ENCODE results near the gene DLG5. TPM values are rescaled to one million over a fixed set of nuclear protein-coding genes. Genes with fewer than 3 reads are reported as not detected.

Gene DLG5
- total and polyA plus RNA-seq, 10 of the 15 experiments (the other 5 are each of a cell fraction or from before 2014, with no cell fraction given): 0.18 to 6.6 (median 2.7) TPM

DNA sequence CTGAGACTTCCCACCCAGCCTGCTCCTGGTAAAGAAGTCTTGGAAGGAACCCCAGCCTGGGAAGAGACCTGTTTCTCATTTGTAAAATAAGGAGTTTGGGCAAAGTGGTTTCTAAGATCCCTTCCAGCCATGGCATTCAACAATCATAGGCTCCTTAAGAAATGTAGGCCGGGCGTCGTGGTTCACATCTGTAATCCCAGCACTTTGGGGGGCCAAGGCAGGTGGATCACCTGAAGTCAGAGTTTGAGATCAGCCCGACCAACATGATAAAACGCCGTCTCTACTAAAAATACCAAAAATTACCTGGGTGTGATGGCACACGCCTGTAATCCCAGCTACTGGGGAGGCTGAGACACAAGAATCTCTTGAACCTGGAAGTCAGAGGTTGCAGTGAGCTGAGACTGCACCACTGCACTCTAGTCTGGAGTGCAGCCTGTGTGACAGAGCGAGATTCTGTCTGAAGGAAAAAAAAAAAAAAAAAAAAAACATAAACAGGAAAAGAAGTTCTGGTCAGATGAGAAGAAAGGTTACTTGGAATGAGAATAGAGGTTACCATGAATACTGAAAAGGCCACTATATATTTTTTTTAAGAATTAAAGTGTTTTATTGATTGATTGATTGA lies 15.9 kb downstream of the DLG5 start:
- SMC1A ChIA-PET (ENCODE audit: uncharacterized antibody, unreplicated experiment): no interaction called here
- TF ChIP-seq, protein P1, sequence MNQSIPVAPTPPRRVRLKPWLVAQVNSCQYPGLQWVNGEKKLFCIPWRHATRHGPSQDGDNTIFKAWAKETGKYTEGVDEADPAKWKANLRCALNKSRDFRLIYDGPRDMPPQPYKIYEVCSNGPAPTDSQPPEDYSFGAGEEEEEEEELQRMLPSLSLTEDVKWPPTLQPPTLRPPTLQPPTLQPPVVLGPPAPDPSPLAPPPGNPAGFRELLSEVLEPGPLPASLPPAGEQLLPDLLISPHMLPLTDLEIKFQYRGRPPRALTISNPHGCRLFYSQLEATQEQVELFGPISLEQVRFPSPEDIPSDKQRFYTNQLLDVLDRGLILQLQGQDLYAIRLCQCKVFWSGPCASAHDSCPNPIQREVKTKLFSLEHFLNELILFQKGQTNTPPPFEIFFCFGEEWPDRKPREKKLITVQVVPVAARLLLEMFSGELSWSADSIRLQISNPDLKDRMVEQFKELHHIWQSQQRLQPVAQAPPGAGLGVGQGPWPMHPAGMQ (IDR thresholded peaks at IDR 0.05; ENCODE audit: borderline replicate concordance): no peak
- no peak for TF ChIP-seq STAT1 (conservative IDR thresholded peaks at IDR 0.05)
- TF ChIP-seq, protein P2, sequence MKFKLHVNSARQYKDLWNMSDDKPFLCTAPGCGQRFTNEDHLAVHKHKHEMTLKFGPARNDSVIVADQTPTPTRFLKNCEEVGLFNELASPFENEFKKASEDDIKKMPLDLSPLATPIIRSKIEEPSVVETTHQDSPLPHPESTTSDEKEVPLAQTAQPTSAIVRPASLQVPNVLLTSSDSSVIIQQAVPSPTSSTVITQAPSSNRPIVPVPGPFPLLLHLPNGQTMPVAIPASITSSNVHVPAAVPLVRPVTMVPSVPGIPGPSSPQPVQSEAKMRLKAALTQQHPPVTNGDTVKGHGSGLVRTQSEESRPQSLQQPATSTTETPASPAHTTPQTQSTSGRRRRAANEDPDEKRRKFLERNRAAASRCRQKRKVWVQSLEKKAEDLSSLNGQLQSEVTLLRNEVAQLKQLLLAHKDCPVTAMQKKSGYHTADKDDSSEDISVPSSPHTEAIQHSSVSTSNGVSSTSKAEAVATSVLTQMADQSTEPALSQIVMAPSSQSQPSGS (IDR thresholded peaks at IDR 0.05; ENCODE audit: low read length): no peak
- TF ChIP-seq, protein P3, sequence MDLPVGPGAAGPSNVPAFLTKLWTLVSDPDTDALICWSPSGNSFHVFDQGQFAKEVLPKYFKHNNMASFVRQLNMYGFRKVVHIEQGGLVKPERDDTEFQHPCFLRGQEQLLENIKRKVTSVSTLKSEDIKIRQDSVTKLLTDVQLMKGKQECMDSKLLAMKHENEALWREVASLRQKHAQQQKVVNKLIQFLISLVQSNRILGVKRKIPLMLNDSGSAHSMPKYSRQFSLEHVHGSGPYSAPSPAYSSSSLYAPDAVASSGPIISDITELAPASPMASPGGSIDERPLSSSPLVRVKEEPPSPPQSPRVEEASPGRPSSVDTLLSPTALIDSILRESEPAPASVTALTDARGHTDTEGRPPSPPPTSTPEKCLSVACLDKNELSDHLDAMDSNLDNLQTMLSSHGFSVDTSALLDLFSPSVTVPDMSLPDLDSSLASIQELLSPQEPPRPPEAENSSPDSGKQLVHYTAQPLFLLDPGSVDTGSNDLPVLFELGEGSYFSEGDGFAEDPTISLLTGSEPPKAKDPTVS (IDR thresholded peaks at IDR 0.05; ENCODE audit: low read depth, low read length): no peak
- TF ChIP-seq, protein P4, sequence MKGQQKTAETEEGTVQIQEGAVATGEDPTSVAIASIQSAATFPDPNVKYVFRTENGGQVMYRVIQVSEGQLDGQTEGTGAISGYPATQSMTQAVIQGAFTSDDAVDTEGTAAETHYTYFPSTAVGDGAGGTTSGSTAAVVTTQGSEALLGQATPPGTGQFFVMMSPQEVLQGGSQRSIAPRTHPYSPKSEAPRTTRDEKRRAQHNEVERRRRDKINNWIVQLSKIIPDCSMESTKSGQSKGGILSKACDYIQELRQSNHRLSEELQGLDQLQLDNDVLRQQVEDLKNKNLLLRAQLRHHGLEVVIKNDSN (IDR thresholded peaks at IDR 0.05; ENCODE audit: borderline replicate concordance, extremely low read length, insufficient read depth, low read depth, low read length): no peak
- no peak for TF ChIP-seq FOXK2 (IDR thresholded peaks at IDR 0.05)
- no peak for TF ChIP-seq SMARCA5 (IDR thresholded peaks at IDR 0.05)
- no peak for TF ChIP-seq RB1 (IDR thresholded peaks at IDR 0.05; ENCODE audit: borderline replicate concordance)
- TF ChIP-seq MYB (IDR thresholded peaks at IDR 0.05; ENCODE audit: borderline replicate concordance, low read depth, low read length): no peak
- no peak for ATAC-seq
- no peak overlapping the region for H3K4me3 ChIP-seq
- H2AFZ ChIP-seq (ENCODE audit: control insufficient read depth, low read depth, low read length): no peak overlapping the region
- BruUV-seq (replicated peaks): no TSS peak
- H3K9me3 ChIP-seq (replicated peaks; ENCODE audit: control insufficient read depth, insufficient read depth, low read length): no peaks in the 10 kb centered on the region
- 64% methylated on average over 8 of the region's 8 CpGs for WGBS (ENCODE audit: insufficient coverage, insufficient replicate concordance, low lambda C conversion rate, missing lambda C conversion rate)
- no peak overlapping the region for H3K9ac ChIP-seq (ENCODE audit: control insufficient read depth, insufficient read depth, low read length)
- in situ Hi-C loops (cut with MboI) (no loop called here), intact Hi-C loops (cut with micrococcal nuclease; ENCODE audit: unreplicated experiment) (no loop called here)
- POLR2A ChIA-PET: interaction anchor here (1.5 kb wide), 1 partner anchor 10 kb away, joined by 3 read pairs; no protein-coding TSS in a partner anchor
- no peaks in the 10 kb centered on the region for H3K79me2 ChIP-seq (ENCODE audit: control insufficient read depth, insufficient read depth, low read length)
- FAIRE-seq: no peak
- H3K36me3 ChIP-seq (ENCODE audit: control insufficient read depth in 2 of 2, insufficient read depth in 2 of 2, low read length in 1 of 2): no peaks in the 10 kb centered on the region
- CTCF ChIA-PET: interaction anchor here (1.5 kb wide), 1 partner anchor 14 kb away, joined by 4 read pairs; no protein-coding TSS in a partner anchor
- H4K20me1 ChIP-seq (ENCODE audit: control insufficient read depth, insufficient read depth): no peaks in the 10 kb centered on the region
- H3K4me2 ChIP-seq (ENCODE audit: control insufficient read depth, insufficient read depth): no peak overlapping the region
- H3K4me1 ChIP-seq (ENCODE audit: control insufficient read depth, insufficient read depth, low read length): no peaks in the 10 kb centered on the region
- no peak overlapping the region for H3K27ac ChIP-seq (ENCODE audit: control insufficient read depth, insufficient read depth)
- H3K27me3 ChIP-seq (replicated peaks in 1 of 2; ENCODE audit: control insufficient read depth in 2 of 2, insufficient read depth in 2 of 2, low read length in 1 of 2): no peaks in the 10 kb centered on the region
- RAD21 ChIA-PET (ENCODE audit: unreplicated experiment): no interaction called here
- no peak for DNase-seq (ENCODE audit: low read depth, low spot score)
